ENCODE measurements around the gene TTLL12. TPM values are rescaled to one million over a fixed set of nuclear protein-coding genes. Genes with fewer than 3 reads are reported as not detected.

Gene TTLL12
- total RNA-seq, 1 donor from 2014 or later: 15.1 TPM

GRCh38 chr22:43213962-43214361 is 27.0 kb upstream of the TTLL12 start:
- peaks cover 13% of the 10 kb centered on the region for H3K36me3 Mint-ChIP-seq (ENCODE audit: low read depth, unreplicated experiment)
- H3K27ac Mint-ChIP-seq (ENCODE audit: unreplicated experiment): no peak overlapping the region
- no peaks in the 10 kb centered on the region for H3K4me1 Mint-ChIP-seq (ENCODE audit: unreplicated experiment)
- TF ChIP-seq CTCF (IDR thresholded peaks at IDR 0.05; ENCODE audit: unreplicated experiment): no peak
- H3K4me3 Mint-ChIP-seq (ENCODE audit: unreplicated experiment): no peak overlapping the region
- peaks cover 17% of the 10 kb centered on the region for H3K27me3 Mint-ChIP-seq (ENCODE audit: unreplicated experiment)
- H3K9me3 Mint-ChIP-seq (ENCODE audit: unreplicated experiment): no peaks in the 10 kb centered on the region
- no peak for DNase-seq (ENCODE audit: low spot score)

- no peak for DNase-seq (ENCODE audit: low spot score)
Observed at GRCh38 chr22:43213051-43213450, 26.1 kb upstream of the TTLL12 start.

GRCh38 chr22:43212434-43212952 is 25.6 kb upstream of the TTLL12 start:
- DNase-seq (ENCODE audit: low spot score): no peak
- H3K4me1 Mint-ChIP-seq (ENCODE audit: unreplicated experiment): no peaks in the 10 kb centered on the region
- H3K9me3 Mint-ChIP-seq (ENCODE audit: unreplicated experiment): no peaks in the 10 kb centered on the region
- no peak overlapping the region for H3K4me3 Mint-ChIP-seq (ENCODE audit: unreplicated experiment)
- H3K27ac Mint-ChIP-seq (ENCODE audit: unreplicated experiment): no peak overlapping the region
- H3K36me3 Mint-ChIP-seq (ENCODE audit: low read depth, unreplicated experiment): peaks cover 10% of the 10 kb centered on the region
- peaks cover 14% of the 10 kb centered on the region for H3K27me3 Mint-ChIP-seq (ENCODE audit: unreplicated experiment)
- no peak for TF ChIP-seq CTCF (IDR thresholded peaks at IDR 0.05; ENCODE audit: unreplicated experiment)

More at GRCh38 chr22:43213051-43213450, 26.1 kb upstream of the TTLL12 start:
- no peak for TF ChIP-seq CTCF (IDR thresholded peaks at IDR 0.05; ENCODE audit: unreplicated experiment)
- Mint-ChIP-seq H3K4me3 (ENCODE audit: unreplicated experiment) (no peak overlapping the region), H3K27ac (ENCODE audit: unreplicated experiment) (no peak overlapping the region), H3K4me1 (ENCODE audit: unreplicated experiment) (no peaks in the 10 kb centered on the region), H3K36me3 (ENCODE audit: low read depth, unreplicated experiment) (peaks cover 10% of the 10 kb centered on the region), H3K9me3 (ENCODE audit: unreplicated experiment) (no peaks in the 10 kb centered on the region), H3K27me3 (ENCODE audit: unreplicated experiment) (peaks cover 15% of the 10 kb centered on the region)

GRCh38 chr22:43211941-43212433 is 25.1 kb upstream of the TTLL12 start:
- peaks cover 5% of the 10 kb centered on the region for H3K36me3 Mint-ChIP-seq (ENCODE audit: low read depth, unreplicated experiment)
- no peak overlapping the region for H3K27ac Mint-ChIP-seq (ENCODE audit: unreplicated experiment)
- peaks cover 10% of the 10 kb centered on the region for H3K27me3 Mint-ChIP-seq (ENCODE audit: unreplicated experiment)

More at GRCh38 chr22:43211941-43212433, 25.1 kb upstream of the TTLL12 start:
- no peak overlapping the region for H3K4me3 Mint-ChIP-seq (ENCODE audit: unreplicated experiment)
- H3K4me1 Mint-ChIP-seq (ENCODE audit: unreplicated experiment): no peaks in the 10 kb centered on the region
- no peak for DNase-seq (ENCODE audit: low spot score)
- no peak for TF ChIP-seq CTCF (IDR thresholded peaks at IDR 0.05; ENCODE audit: unreplicated experiment)
- no peaks in the 10 kb centered on the region for H3K9me3 Mint-ChIP-seq (ENCODE audit: unreplicated experiment)

All from endothelial cell (in vitro differentiated cells).